ENCODE results near the gene PTRH1.

Gene PTRH1

GRCh38 chr9:127729522-127730256 lies 14.2 kb upstream of the PTRH1 start:
- Histone ChIP-seq H3K36me3 (ENCODE audit: control insufficient read depth in 2 of 2, insufficient read depth in 2 of 2, low read length in 2 of 2) (peaks cover 9 to 14% of the 10 kb centered on the region in 2 donors), H3K27ac (ENCODE audit: low read length) (no peak overlapping the region), H3K4me1 (ENCODE audit: control insufficient read depth, insufficient read depth, low read length) (peaks cover 14% of the 10 kb centered on the region), H3K4me3 (ENCODE audit: low read length in 2 of 2) (no peak overlapping the region), H3K27me3 (ENCODE audit: control insufficient read depth in 1 of 2, insufficient read depth in 2 of 2, low read length in 2 of 2) (no peaks in the 10 kb centered on the region), H3K9ac (ENCODE audit: low read length in 2 of 2) (no peak overlapping the region), H3K9me3 (ENCODE audit: control insufficient read depth in 2 of 2, low read length in 2 of 2) (no peaks in the 10 kb centered on the region)

DNA sequence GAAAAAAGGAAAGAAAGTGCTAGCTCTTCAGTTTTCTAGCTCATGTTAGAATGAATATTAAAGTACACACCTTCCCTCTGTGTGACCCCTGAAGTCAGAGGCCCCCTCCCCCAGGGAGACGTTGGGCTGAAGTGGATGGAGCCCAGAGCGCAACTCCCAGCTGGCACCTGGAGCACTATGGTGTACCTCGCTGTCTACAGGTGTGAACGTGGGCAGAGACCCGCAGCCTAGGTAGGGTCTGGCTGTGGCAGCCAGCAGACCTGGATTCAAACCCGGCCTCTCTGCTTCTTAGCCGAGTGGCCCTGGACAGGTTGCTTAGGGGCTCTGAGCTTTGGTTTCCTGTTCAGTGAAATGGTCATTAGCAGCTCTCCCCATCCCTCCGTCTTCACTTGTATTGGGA lies 13.3 kb upstream of the PTRH1 start:
- H3K4me3 ChIP-seq (ENCODE audit: low read length in 2 of 2) = no peak overlapping the region
- H3K27ac ChIP-seq (ENCODE audit: low read length) = no peak overlapping the region
- no peaks in the 10 kb centered on the region for H3K9me3 ChIP-seq (ENCODE audit: control insufficient read depth in 2 of 2, low read length in 2 of 2)

DNA sequence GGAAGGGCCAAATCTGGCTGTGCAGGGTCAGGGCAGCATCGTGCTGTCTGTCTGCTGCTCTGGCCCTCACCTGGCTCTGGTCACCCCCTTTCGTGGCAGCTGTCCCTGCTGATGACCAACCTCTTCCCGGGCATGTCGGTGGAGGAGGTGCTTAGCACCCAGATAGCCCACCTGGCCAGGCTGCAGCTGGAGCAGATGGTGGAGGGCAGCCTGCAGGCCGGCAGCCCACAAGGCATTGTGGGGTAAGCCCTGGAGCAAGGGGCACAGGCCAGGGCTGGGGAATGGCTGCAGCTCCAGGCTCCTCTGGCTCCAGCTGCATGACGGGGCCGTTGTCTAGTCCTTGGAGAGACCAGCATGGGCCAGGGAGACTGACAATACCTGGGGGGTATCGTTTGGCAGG lies 11.4 kb upstream of the PTRH1 start:
- peaks cover 2 to 8% of the 10 kb centered on the region in 2 donors for H3K36me3 ChIP-seq (ENCODE audit: control insufficient read depth in 2 of 2, insufficient read depth in 2 of 2, low read length in 2 of 2)
- H3K9me3 ChIP-seq (ENCODE audit: control insufficient read depth in 2 of 2, low read length in 2 of 2) = no peaks in the 10 kb centered on the region
- H3K27me3 ChIP-seq (ENCODE audit: control insufficient read depth in 1 of 2, insufficient read depth in 2 of 2, low read length in 2 of 2) = peaks cover 0 to 8% of the 10 kb centered on the region in 2 donors

More for the DNA sequence above, 13.3 kb upstream of the PTRH1 start:
- H3K27me3 ChIP-seq (ENCODE audit: control insufficient read depth in 1 of 2, insufficient read depth in 2 of 2, low read length in 2 of 2) = no peaks in the 10 kb centered on the region
- H3K4me1 ChIP-seq (ENCODE audit: control insufficient read depth, insufficient read depth, low read length) = peaks cover 12% of the 10 kb centered on the region
- no peak overlapping the region for H3K9ac ChIP-seq (ENCODE audit: low read length in 2 of 2)
- H3K36me3 ChIP-seq (ENCODE audit: control insufficient read depth in 2 of 2, insufficient read depth in 2 of 2, low read length in 2 of 2) = peaks cover 9 to 14% of the 10 kb centered on the region in 2 donors

GRCh38 chr9:127724012-127724411 lies 8.5 kb upstream of the PTRH1 start:
- Histone ChIP-seq H3K4me3 (ENCODE audit: low read length in 2 of 2) (no peak overlapping the region), H3K27ac (ENCODE audit: low read length) (no peak overlapping the region)

More for the DNA sequence above, 11.4 kb upstream of the PTRH1 start:
- Histone ChIP-seq H3K4me1 (ENCODE audit: control insufficient read depth, insufficient read depth, low read length) (peaks cover 6% of the 10 kb centered on the region), H3K4me3 (ENCODE audit: low read length in 2 of 2) (no peak overlapping the region), H3K9ac (ENCODE audit: low read length in 2 of 2) (no peak overlapping the region), H3K27ac (ENCODE audit: low read length) (no peak overlapping the region)

GRCh38 chr9:127723444-127723843 lies 8.0 kb upstream of the PTRH1 start:
- Histone ChIP-seq H3K4me1 (ENCODE audit: control insufficient read depth, insufficient read depth, low read length) (peaks cover 6% of the 10 kb centered on the region), H3K27me3 (ENCODE audit: control insufficient read depth in 1 of 2, insufficient read depth in 2 of 2, low read length in 2 of 2) (peaks cover 0 to 8% of the 10 kb centered on the region in 2 donors), H3K4me3 (ENCODE audit: low read length in 2 of 2) (no peak overlapping the region), H3K27ac (ENCODE audit: low read length) (no peak overlapping the region), H3K9ac (ENCODE audit: low read length in 2 of 2) (no peak overlapping the region), H3K36me3 (ENCODE audit: control insufficient read depth in 2 of 2, insufficient read depth in 2 of 2, low read length in 2 of 2) (no peaks in the 10 kb centered on the region), H3K9me3 (ENCODE audit: control insufficient read depth in 2 of 2, low read length in 2 of 2) (no peaks in the 10 kb centered on the region)

More at GRCh38 chr9:127724012-127724411, 8.5 kb upstream of the PTRH1 start:
- Histone ChIP-seq H3K9ac (ENCODE audit: low read length in 2 of 2) (no peak overlapping the region), H3K36me3 (ENCODE audit: control insufficient read depth in 2 of 2, insufficient read depth in 2 of 2, low read length in 2 of 2) (no peaks in the 10 kb centered on the region), H3K9me3 (ENCODE audit: control insufficient read depth in 2 of 2, low read length in 2 of 2) (no peaks in the 10 kb centered on the region), H3K4me1 (ENCODE audit: control insufficient read depth, insufficient read depth, low read length) (peaks cover 6% of the 10 kb centered on the region), H3K27me3 (ENCODE audit: control insufficient read depth in 1 of 2, insufficient read depth in 2 of 2, low read length in 2 of 2) (peaks cover 0 to 8% of the 10 kb centered on the region in 2 donors)

DNA sequence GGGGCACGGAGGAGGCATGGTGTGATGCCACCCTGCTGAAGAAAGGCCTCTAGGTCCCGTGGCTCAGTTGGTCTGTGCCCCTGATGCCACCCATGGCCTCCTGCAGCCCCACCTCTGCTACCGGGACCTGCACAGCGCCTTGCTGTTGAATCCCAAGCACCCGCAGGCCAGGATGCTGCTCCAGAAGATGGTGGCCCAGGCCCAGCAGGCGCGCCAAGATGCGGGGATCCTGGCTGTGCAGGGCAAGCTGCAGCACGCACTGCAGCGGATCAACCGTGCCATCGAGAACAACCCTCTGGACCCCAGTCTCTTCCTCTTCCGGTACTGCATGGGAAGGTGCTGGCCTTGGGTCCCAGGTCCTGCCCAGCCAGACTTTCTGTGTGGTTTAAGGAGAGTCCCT lies 7.5 kb upstream of the PTRH1 start:
- no peak overlapping the region for H3K4me3 ChIP-seq (ENCODE audit: low read length in 2 of 2)
- no peaks in the 10 kb centered on the region for H3K36me3 ChIP-seq (ENCODE audit: control insufficient read depth in 2 of 2, insufficient read depth in 2 of 2, low read length in 2 of 2)
- peaks cover 0 to 8% of the 10 kb centered on the region in 2 donors for H3K27me3 ChIP-seq (ENCODE audit: control insufficient read depth in 1 of 2, insufficient read depth in 2 of 2, low read length in 2 of 2)
- H3K9me3 ChIP-seq (ENCODE audit: control insufficient read depth in 2 of 2, low read length in 2 of 2) = no peaks in the 10 kb centered on the region
- no peak overlapping the region for H3K27ac ChIP-seq (ENCODE audit: low read length)
- no peak overlapping the region for H3K9ac ChIP-seq (ENCODE audit: low read length in 2 of 2)
- peaks cover 6% of the 10 kb centered on the region for H3K4me1 ChIP-seq (ENCODE audit: control insufficient read depth, insufficient read depth, low read length)

DNA sequence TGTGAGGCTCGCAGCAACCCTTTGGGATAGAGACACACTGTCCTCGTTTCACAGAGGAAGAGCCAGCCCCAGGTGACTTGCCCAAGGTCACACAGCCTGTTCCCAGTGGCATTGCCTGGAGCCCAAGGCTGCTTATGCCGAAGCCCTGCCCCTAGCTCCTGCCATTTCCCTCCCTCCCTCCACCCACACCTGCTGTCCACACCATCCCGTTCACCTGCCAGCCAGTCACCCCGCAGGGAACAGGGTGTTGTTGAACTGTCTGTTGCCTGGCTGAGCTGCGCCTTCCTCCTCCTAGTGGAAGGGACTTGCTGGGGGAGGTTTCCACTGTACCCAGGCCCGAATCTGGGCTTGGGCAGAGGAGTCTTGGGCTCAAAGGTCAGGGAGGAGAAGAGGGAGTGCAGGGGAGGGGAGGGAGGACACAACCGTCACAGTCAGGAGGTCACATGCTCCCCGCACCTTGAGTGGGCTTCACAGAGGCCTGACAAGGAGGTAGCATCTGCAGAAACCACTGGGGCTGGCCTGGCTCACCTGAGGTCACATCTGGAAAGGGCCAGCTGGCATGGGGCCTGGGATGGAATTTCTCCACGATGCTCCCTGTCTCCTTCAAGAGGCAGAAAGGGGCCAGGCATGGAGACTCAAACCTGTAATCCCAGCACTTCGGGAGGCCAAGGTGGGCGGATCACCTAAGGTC lies 6.7 kb upstream of the PTRH1 start:
- Histone ChIP-seq H3K9me3 (ENCODE audit: control insufficient read depth in 2 of 2, low read length in 2 of 2) (no peaks in the 10 kb centered on the region), H3K27ac (ENCODE audit: low read length) (no peak overlapping the region), H3K27me3 (ENCODE audit: control insufficient read depth in 1 of 2, insufficient read depth in 2 of 2, low read length in 2 of 2) (peaks cover 0 to 8% of the 10 kb centered on the region in 2 donors), H3K4me3 (ENCODE audit: low read length in 2 of 2) (no peak overlapping the region), H3K4me1 (ENCODE audit: control insufficient read depth, insufficient read depth, low read length) (peaks cover 6% of the 10 kb centered on the region), H3K9ac (ENCODE audit: low read length in 2 of 2) (no peak overlapping the region), H3K36me3 (ENCODE audit: control insufficient read depth in 2 of 2, insufficient read depth in 2 of 2, low read length in 2 of 2) (no peaks in the 10 kb centered on the region)

GRCh38 chr9:127721391-127721821 lies 5.9 kb upstream of the PTRH1 start:
- Histone ChIP-seq H3K9me3 (ENCODE audit: control insufficient read depth in 2 of 2, low read length in 2 of 2) (no peaks in the 10 kb centered on the region), H3K4me1 (ENCODE audit: control insufficient read depth, insufficient read depth, low read length) (peaks cover 8% of the 10 kb centered on the region), H3K9ac (ENCODE audit: low read length in 2 of 2) (no peak overlapping the region), H3K27me3 (ENCODE audit: control insufficient read depth in 1 of 2, insufficient read depth in 2 of 2, low read length in 2 of 2) (peaks cover 0 to 8% of the 10 kb centered on the region in 2 donors), H3K27ac (ENCODE audit: low read length) (no peak overlapping the region), H3K36me3 (ENCODE audit: control insufficient read depth in 2 of 2, insufficient read depth in 2 of 2, low read length in 2 of 2) (no peaks in the 10 kb centered on the region), H3K4me3 (ENCODE audit: low read length in 2 of 2) (no peak overlapping the region)

GRCh38 chr9:127720865-127721227 lies 5.4 kb upstream of the PTRH1 start:
- H3K27me3 ChIP-seq (ENCODE audit: control insufficient read depth in 1 of 2, insufficient read depth in 2 of 2, low read length in 2 of 2) = peaks cover 0 to 8% of the 10 kb centered on the region in 2 donors
- peaks cover 13% of the 10 kb centered on the region for H3K4me1 ChIP-seq (ENCODE audit: control insufficient read depth, insufficient read depth, low read length)
- no peaks in the 10 kb centered on the region for H3K9me3 ChIP-seq (ENCODE audit: control insufficient read depth in 2 of 2, low read length in 2 of 2)
- H3K36me3 ChIP-seq (ENCODE audit: control insufficient read depth in 2 of 2, insufficient read depth in 2 of 2, low read length in 2 of 2) = no peaks in the 10 kb centered on the region
- H3K9ac ChIP-seq (ENCODE audit: low read length in 2 of 2) = no peak overlapping the region
- no peak overlapping the region for H3K4me3 ChIP-seq (ENCODE audit: low read length in 2 of 2)
- H3K27ac ChIP-seq (ENCODE audit: low read length) = no peak overlapping the region

DNA sequence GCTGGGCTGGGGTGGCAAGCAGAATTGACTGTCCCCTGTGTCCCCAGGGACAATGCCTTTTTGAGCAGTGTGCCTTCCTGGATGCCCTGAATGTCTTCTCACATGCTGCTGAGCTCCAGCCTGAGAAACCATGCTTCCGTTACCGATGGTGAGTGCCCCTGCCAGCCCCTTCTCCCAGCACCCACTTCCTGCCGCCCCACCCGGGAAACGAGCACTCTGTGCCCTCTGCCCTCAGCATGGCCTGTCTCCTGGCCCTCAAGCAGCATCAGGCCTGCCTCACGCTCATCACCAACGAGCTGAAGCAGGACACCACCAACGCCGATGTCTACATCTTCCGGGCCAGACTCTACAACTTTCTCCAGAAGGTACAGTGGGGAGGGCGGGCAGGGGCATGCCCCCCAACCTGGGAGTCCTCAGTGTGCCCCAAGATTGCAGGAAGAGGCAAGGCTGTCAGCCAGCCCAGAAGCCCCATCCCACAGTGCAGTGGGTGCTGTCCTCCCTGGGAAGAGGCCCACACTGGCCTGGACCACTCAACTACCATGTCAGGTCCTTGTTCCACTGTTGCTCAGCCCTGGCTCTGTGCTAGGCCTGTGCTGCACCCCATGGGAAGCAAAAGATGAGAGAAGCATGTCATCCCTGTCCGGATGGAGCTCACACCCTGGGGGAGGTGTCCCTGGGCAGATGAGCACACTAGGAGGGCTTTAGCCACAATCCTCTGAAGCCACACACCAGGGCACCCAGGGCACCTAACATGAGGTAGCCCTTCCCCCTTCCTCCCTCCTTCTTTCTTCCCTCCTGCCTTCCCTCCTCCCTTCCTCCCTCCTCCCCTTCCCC lies 4.8 kb upstream of the PTRH1 start:
- Histone ChIP-seq H3K4me3 (ENCODE audit: low read length in 2 of 2) (no peak overlapping the region), H3K27me3 (ENCODE audit: control insufficient read depth in 1 of 2, insufficient read depth in 2 of 2, low read length in 2 of 2) (peaks cover 0 to 8% of the 10 kb centered on the region in 2 donors), H3K4me1 (ENCODE audit: control insufficient read depth, insufficient read depth, low read length) (peaks cover 13% of the 10 kb centered on the region), H3K9ac (ENCODE audit: low read length in 2 of 2) (no peak overlapping the region), H3K9me3 (ENCODE audit: control insufficient read depth in 2 of 2, low read length in 2 of 2) (no peaks in the 10 kb centered on the region), H3K36me3 (ENCODE audit: control insufficient read depth in 2 of 2, insufficient read depth in 2 of 2, low read length in 2 of 2) (no peaks in the 10 kb centered on the region), H3K27ac (ENCODE audit: low read length) (no peak overlapping the region)
